ENCODE results near the gene MRPS18A. TPM values are rescaled to one million over a fixed set of nuclear protein-coding genes. Genes with fewer than 3 reads are reported as not detected.
A peak's percentile ranks its signal among the peaks of the same experiment; 100 is the strongest.

Gene MRPS18A
- total and polyA plus RNA-seq, 2 of the 8 experiments (the other 6 are each of a cell fraction or from before 2014, with no cell fraction given), result 48.3 to 121 TPM

DNA sequence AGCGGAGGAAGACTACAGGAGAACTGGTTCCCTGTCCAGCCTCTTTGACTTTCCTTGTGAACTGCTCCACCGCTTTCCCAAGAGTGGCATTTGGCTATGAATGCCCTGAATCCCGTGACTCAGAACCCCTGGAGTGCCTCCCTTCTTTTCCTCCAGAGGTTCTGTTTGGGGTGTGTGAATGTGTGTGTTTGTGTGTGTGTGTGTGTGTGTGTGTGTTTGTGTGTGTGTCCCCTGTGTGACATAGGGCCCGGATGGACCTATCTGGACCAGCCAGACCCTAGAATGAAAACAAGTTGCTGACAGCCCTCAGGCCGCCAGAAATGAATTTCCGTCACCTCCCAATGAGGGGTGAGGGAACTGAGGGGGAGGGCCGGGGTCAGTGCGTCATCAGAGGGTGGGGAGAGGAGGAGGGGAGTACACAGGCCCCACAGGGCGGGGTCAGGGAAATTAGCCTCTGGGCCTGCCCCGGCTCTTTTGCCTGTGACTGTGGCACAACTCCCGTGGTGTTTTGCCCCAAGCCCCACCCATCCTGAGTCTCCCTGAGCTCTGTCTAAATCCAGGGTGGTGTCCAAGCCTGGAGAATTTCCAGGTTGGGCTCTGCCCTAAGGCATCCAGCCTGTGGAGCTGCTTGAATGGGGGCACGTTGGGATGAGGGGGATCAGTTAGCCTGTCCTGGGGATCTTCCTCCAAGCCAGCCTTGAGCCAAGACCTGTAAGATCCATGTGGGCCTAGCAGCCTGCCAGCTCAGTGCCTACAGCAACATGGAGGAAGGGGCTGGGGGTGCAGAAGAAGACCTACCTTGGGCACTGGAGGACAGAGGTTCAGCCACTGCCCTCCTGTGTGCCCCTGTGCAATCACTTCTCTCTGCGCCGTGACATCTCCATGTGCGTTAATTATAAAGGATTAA, 15.2 kb upstream of the MRPS18A start (continued):
- TF ChIP-seq FOSL1 (IDR thresholded peaks at IDR 0.05; ENCODE audit: insufficient read depth, low read depth, low read length) (no peak), EZH2 (IDR thresholded peaks at IDR 0.05; ENCODE audit: low read depth, low read length, severe bottlenecking) (no peak), EGR1 (IDR thresholded peaks at IDR 0.05; ENCODE audit: borderline replicate concordance, low read depth, low read length) (no peak), POLR2A (IDR thresholded peaks at IDR 0.05; ENCODE audit: control extremely low read depth in 1 of 2, low read depth in 2 of 2, low read length in 2 of 2) (peak in 1 of 2 experiments; percentile 83; a peak in 1 of 3 replicates), RBBP5 (IDR thresholded peaks at IDR 0.05; ENCODE audit: borderline replicate concordance, low read depth, low read length) (peak; percentile 32; the same call in 1 of the 2 replicates), CTBP2 (IDR thresholded peaks at IDR 0.05; ENCODE audit: borderline replicate concordance, insufficient read depth, insufficient read length, low read length) (peak; percentile 63), CHD1 (IDR thresholded peaks at IDR 0.05; ENCODE audit: low read depth, low read length) (no peak), SIX5 (IDR thresholded peaks at IDR 0.05; ENCODE audit: low read depth, low read length) (no peak), KDM1A (IDR thresholded peaks at IDR 0.05; ENCODE audit: borderline replicate concordance, low read length) (no peak; the same call in 1 of the 2 replicates), HDAC2 (IDR thresholded peaks at IDR 0.05; ENCODE audit: borderline replicate concordance in 1 of 2, low read depth in 2 of 2, low read length in 2 of 2) (peak; percentile 55 to 80; a peak in 2 of 4 replicates), SIN3A (conservative IDR thresholded peaks at IDR 0.05 in 1 of 2, IDR thresholded peaks at IDR 0.05 in 1 of 2; ENCODE audit: low read depth in 1 of 2, low read length in 2 of 2) (peak; percentile 34 to 57; a peak in 1 of 4 replicates), TEAD4 (IDR thresholded peaks at IDR 0.05; ENCODE audit: low read depth, low read length) (peak; percentile 58; the same call in 1 of the 2 replicates), BRCA1 (IDR thresholded peaks at IDR 0.05; ENCODE audit: low read depth, low read length) (no peak), SRF (IDR thresholded peaks at IDR 0.05; ENCODE audit: low read depth, low read length) (no peak), SP1 (IDR thresholded peaks at IDR 0.05; ENCODE audit: low read depth, low read length) (peak; percentile 77), PHF8 (conservative IDR thresholded peaks at IDR 0.05; ENCODE audit: low read depth, low read length) (no peak), RFX5 (IDR thresholded peaks at IDR 0.05; ENCODE audit: borderline replicate concordance, low read depth, low read length) (no peak), SAP30 (IDR thresholded peaks at IDR 0.05; ENCODE audit: insufficient read depth, insufficient replicate concordance, low read length) (no peak), RNF2 (IDR thresholded peaks at IDR 0.05; ENCODE audit: borderline replicate concordance, low read depth, low read length, missing control alignments, poor library complexity, severe bottlenecking) (no peak), SP2 (IDR thresholded peaks at IDR 0.05; ENCODE audit: low read length) (no peak)
- TF ChIP-seq, protein P1, sequence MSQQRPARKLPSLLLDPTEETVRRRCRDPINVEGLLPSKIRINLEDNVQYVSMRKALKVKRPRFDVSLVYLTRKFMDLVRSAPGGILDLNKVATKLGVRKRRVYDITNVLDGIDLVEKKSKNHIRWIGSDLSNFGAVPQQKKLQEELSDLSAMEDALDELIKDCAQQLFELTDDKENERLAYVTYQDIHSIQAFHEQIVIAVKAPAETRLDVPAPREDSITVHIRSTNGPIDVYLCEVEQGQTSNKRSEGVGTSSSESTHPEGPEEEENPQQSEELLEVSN (IDR thresholded peaks at IDR 0.05), result no peak

Measured in H1 (cell line).